SK-N-SH (cell line): ENCODE data around the gene CELF4. TPM values are rescaled to one million over a fixed set of nuclear protein-coding genes. Genes with fewer than 3 reads are reported as not detected.

Experiments
- CTCF ChIA-PET: fragments of 300-600, 350-600 bp; formaldehyde crosslinking; extraction: SDS; loops from one replicate; lab custom pipeline; 2021; lab: Yijun Ruan, JAX
- POLR2A ChIA-PET: fragments of 350-600 bp; sonication (Branson Sonifier 250); formaldehyde crosslinking; extraction: SDS; loops from one replicate; lab custom pipeline; 2020; ENCODE audit warnings: antibody characterized with exemption, inconsistent platforms; lab: Yijun Ruan, JAX
- DNase-seq: peaks from one replicate; pipeline ENCODE4 v3.0.0; 2012
- H2AFZ ChIP-seq: fragments of 200-600 bp; sonication (generic); 2 replicates; pipeline ENCODE4 v1.8.1; 2016; ENCODE audit warnings: antibody characterized with exemption, mild to moderate bottlenecking, low read depth
- H3F3A ChIP-seq: fragments of 200-600 bp; sonication (generic); replicated peaks from 2 replicates; pipeline ENCODE3; 2016; ENCODE audit warnings: antibody characterized with exemption, mild to moderate bottlenecking; ENCODE audit not compliant: insufficient read depth
- H3K27ac ChIP-seq, 2 experiments: fragments of 200-500 bp in 1 of 2; fragments of 200-600 bp in 1 of 2; sonication (Bioruptor generic) in 1 of 2; sonication (generic), shearing (Covaris generic) in 1 of 2; 2 replicates each; pipeline versions ENCODE4 v1.5.1 to v1.6.1; 2014 to 2016; ENCODE audit warnings: low read depth in 2 of 2, inconsistent platforms in 1 of 2, low read length in 1 of 2, mild to moderate bottlenecking in 1 of 2, mixed read lengths in 1 of 2
- H3K27me3 ChIP-seq: fragments of 200-600 bp; sonication (generic), shearing (Covaris generic); 2 replicates; pipeline ENCODE4 v1.6.1; 2016; ENCODE audit warnings: mixed run types; ENCODE audit not compliant: insufficient read depth
- H3K36me3 ChIP-seq, 2 experiments: fragments of 200-500 bp in 1 of 2; fragments of 200-600 bp in 1 of 2; sonication (Bioruptor generic) in 1 of 2; sonication (generic) in 1 of 2; replicated peaks in 1 of 2; 2 replicates each; pipeline versions ENCODE3 to v1.5.1; 2014 to 2016; ENCODE audit warnings: low read length in 1 of 2, mild to moderate bottlenecking in 1 of 2; ENCODE audit not compliant: insufficient read depth in 2 of 2, control insufficient read depth in 1 of 2
- H3K4me1 ChIP-seq, 2 experiments: fragments of 200-500 bp in 1 of 2; fragments of 200-600 bp in 1 of 2; sonication (Bioruptor generic) in 1 of 2; sonication (generic), shearing (Covaris generic) in 1 of 2; 2 replicates each; pipeline versions ENCODE4 v1.5.1 to v1.6.1; 2014 to 2016; ENCODE audit warnings: low read depth in 1 of 2, low read length in 1 of 2, mixed run types in 1 of 2; ENCODE audit not compliant: insufficient read depth in 2 of 2, control insufficient read depth in 1 of 2
- H3K4me2 ChIP-seq: fragments of 200-600 bp; sonication (generic), shearing (Covaris generic); 2 replicates; pipeline ENCODE4 v1.6.1; 2017; ENCODE audit warnings: mixed run types
- H3K4me3 ChIP-seq, 2 experiments: fragments of 200-500 bp in 1 of 2; fragments of 200-600 bp in 1 of 2; sonication (Bioruptor generic) in 1 of 2; sonication (generic), shearing (Covaris generic) in 1 of 2; 2 replicates each; pipeline versions ENCODE4 v1.5.1 to v1.8.1; 2014 to 2016; ENCODE audit warnings: low read depth in 2 of 2, inconsistent platforms in 1 of 2, low read length in 1 of 2, mild to moderate bottlenecking in 1 of 2, mixed read lengths in 1 of 2, moderate library complexity in 1 of 2
- H3K79me2 ChIP-seq: fragments of 200-600 bp; sonication (generic); 2 replicates; pipeline ENCODE4 v1.8.1; 2017; ENCODE audit warnings: mild to moderate bottlenecking; ENCODE audit not compliant: insufficient read depth
- H3K9ac ChIP-seq: fragments of 200-600 bp; sonication (generic); 2 replicates; pipeline ENCODE4 v1.6.1; 2017; ENCODE audit warnings: mixed run types
- H3K9me2 ChIP-seq: fragments of 200-600 bp; sonication (generic); 2 replicates; pipeline ENCODE4 v1.6.1; 2017; ENCODE audit warnings: mixed run types
- H3K9me3 ChIP-seq: fragments of 200-600 bp; sonication (generic); 2 replicates; pipeline ENCODE4 v1.6.1; 2017; ENCODE audit warnings: mixed run types, mild to moderate bottlenecking, moderate library complexity
- H4K20me1 ChIP-seq: fragments of 200-600 bp; sonication (generic); 2 replicates; pipeline ENCODE4 v1.6.1; 2017; ENCODE audit warnings: mild to moderate bottlenecking, mixed run types; ENCODE audit not compliant: insufficient read depth
- ELF1 ChIP-seq: IDR thresholded peaks from 2 replicates; pipeline ENCODE4 v1.4.0; 2012
- EP300 ChIP-seq, 2 experiments: IDR thresholded peaks; 2 replicates each; pipeline versions ENCODE4 v1.4.0 to v1.6.1; 2012; ENCODE audit warnings: borderline replicate concordance in 1 of 2, low read depth in 1 of 2, low read length in 1 of 2
- EZH2phosphoT487 ChIP-seq: fragments of 200-600 bp; sonication (generic); IDR thresholded peaks from 2 replicates; pipeline ENCODE4 v1.6.1; 2017; ENCODE audit warnings: low read depth, mixed run types, mild to moderate bottlenecking, antibody characterized with exemption, moderate library complexity, borderline replicate concordance
- FOXJ3 ChIP-seq: sonication (generic); formaldehyde crosslinking; IDR thresholded peaks from 2 replicates; pipeline ENCODE4 v1.5.1; 2020; ENCODE audit warnings: mild to moderate bottlenecking, missing genetic modification reagents
- FOXM1 ChIP-seq: IDR thresholded peaks from 2 replicates; pipeline ENCODE4 v1.4.0; 2012; ENCODE audit warnings: low read depth, mild to moderate bottlenecking
- GABPA ChIP-seq: IDR thresholded peaks from 2 replicates; pipeline ENCODE4 v1.4.0; 2012; ENCODE audit warnings: low read depth, mild to moderate bottlenecking
- IRF3 ChIP-seq: fragments of 150-350 bp; IDR thresholded peaks from 2 replicates; pipeline ENCODE4 v1.6.1; 2016; ENCODE audit warnings: mild to moderate bottlenecking, low read depth, low read length
- MEF2A ChIP-seq: IDR thresholded peaks from 2 replicates; pipeline ENCODE4 v1.4.0; 2012; ENCODE audit warnings: low read depth, borderline replicate concordance
- NFIC ChIP-seq: IDR thresholded peaks from 2 replicates; pipeline ENCODE4 v1.4.0; 2012; ENCODE audit warnings: borderline replicate concordance
- NRF1 ChIP-seq: IDR thresholded peaks from 2 replicates; pipeline ENCODE4 v1.6.1; 2012; ENCODE audit warnings: low read depth, mild to moderate bottlenecking, low read length
- SMC3 ChIP-seq: IDR thresholded peaks from 2 replicates; pipeline ENCODE4 v1.6.1; 2012; ENCODE audit warnings: low read depth, low read length, improper control_type of control experiment
- TEAD4 ChIP-seq: IDR thresholded peaks from 2 replicates; pipeline ENCODE4 v1.4.0; 2012; ENCODE audit warnings: mild to moderate bottlenecking, borderline replicate concordance; ENCODE audit not compliant: insufficient read depth
- USF1 ChIP-seq: IDR thresholded peaks from 2 replicates; pipeline ENCODE4 v1.4.0; 2012; ENCODE audit warnings: low read depth, borderline replicate concordance
- WGBS: methylation state at CpG from one replicate; pipeline ENCODE4 v1.1.6; 2017; ENCODE audit warnings: low lambda C conversion rate; 5-methylcytosine and 5-hydroxymethylcytosine counted together
- polyA plus RNA-seq, 3 experiments: library from polyadenylated mRNA; depleted of rRNA; stranded (reverse); fragments of >200 nt; gene quantifications; 2 replicates each; pipeline ENCODE4 v1.2.3, GENCODE V29; 2012
- TF ChIP-seq, protein P1 (sequence below): fragments of 200-600 bp; sonication (generic); IDR thresholded peaks from 2 replicates; pipeline ENCODE4 v1.6.1; 2017; ENCODE audit warnings: antibody characterized with exemption, mild to moderate bottlenecking, moderate library complexity
- TF ChIP-seq, protein P2 (sequence below): IDR thresholded peaks from 2 replicates; pipeline ENCODE4 v1.4.0; 2012; ENCODE audit warnings: low read depth, borderline replicate concordance

The CELF4 gene
- polyA plus RNA-seq, 1 of the 3 experiments (the other 2 are of a cell fraction): 0.26 TPM

- TF ChIP-seq GABPA: no peak
- TF ChIP-seq TEAD4: no peak
- TF ChIP-seq NFIC: no peak
- TF ChIP-seq NRF1: no peak
- no peak for TF ChIP-seq USF1
- TF ChIP-seq, protein P1, sequence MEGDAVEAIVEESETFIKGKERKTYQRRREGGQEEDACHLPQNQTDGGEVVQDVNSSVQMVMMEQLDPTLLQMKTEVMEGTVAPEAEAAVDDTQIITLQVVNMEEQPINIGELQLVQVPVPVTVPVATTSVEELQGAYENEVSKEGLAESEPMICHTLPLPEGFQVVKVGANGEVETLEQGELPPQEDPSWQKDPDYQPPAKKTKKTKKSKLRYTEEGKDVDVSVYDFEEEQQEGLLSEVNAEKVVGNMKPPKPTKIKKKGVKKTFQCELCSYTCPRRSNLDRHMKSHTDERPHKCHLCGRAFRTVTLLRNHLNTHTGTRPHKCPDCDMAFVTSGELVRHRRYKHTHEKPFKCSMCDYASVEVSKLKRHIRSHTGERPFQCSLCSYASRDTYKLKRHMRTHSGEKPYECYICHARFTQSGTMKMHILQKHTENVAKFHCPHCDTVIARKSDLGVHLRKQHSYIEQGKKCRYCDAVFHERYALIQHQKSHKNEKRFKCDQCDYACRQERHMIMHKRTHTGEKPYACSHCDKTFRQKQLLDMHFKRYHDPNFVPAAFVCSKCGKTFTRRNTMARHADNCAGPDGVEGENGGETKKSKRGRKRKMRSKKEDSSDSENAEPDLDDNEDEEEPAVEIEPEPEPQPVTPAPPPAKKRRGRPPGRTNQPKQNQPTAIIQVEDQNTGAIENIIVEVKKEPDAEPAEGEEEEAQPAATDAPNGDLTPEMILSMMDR: no peak
- TF ChIP-seq MEF2A: no peak
- no peak for TF ChIP-seq IRF3
- no peak for TF ChIP-seq ELF1
These were observed 340.3 kb downstream of the CELF4 start (continued) for GRCh38 chr18:37225279-37225678.

- ChIA-PET POLR2A (no interaction called here), CTCF (no interaction called here)
- no peaks in the 10 kb centered on the region for H3F3A ChIP-seq
- H3K9me3 ChIP-seq: no peaks in the 10 kb centered on the region
- no peaks in the 10 kb centered on the region for H4K20me1 ChIP-seq
- H3K4me1 ChIP-seq: no peaks in the 10 kb centered on the region
- H3K27me3 ChIP-seq: no peaks in the 10 kb centered on the region
- no peak overlapping the region for H2AFZ ChIP-seq
- H3K27ac ChIP-seq: no peak overlapping the region
- no peaks in the 10 kb centered on the region for H3K79me2 ChIP-seq
- H3K9ac ChIP-seq: no peak overlapping the region
- no peaks in the 10 kb centered on the region for H3K9me2 ChIP-seq
- DNase-seq: no peak
- H3K4me3 ChIP-seq: no peak overlapping the region
- H3K4me2 ChIP-seq: no peak overlapping the region
- H3K36me3 ChIP-seq: no peaks in the 10 kb centered on the region
- WGBS: 29% methylated on average over 5 of the region's 5 CpGs
- TF ChIP-seq SMC3: no peak
- no peak for TF ChIP-seq EZH2phosphoT487
- no peak for TF ChIP-seq FOXJ3 (CRISPR knock-in tag)
- no peak for TF ChIP-seq EP300 (IDR thresholded peaks at IDR 0.05; ENCODE audit: borderline replicate concordance in 1 of 2, low read depth in 1 of 2, low read length in 1 of 2)
- no peak for TF ChIP-seq FOXM1
- TF ChIP-seq, protein P2, sequence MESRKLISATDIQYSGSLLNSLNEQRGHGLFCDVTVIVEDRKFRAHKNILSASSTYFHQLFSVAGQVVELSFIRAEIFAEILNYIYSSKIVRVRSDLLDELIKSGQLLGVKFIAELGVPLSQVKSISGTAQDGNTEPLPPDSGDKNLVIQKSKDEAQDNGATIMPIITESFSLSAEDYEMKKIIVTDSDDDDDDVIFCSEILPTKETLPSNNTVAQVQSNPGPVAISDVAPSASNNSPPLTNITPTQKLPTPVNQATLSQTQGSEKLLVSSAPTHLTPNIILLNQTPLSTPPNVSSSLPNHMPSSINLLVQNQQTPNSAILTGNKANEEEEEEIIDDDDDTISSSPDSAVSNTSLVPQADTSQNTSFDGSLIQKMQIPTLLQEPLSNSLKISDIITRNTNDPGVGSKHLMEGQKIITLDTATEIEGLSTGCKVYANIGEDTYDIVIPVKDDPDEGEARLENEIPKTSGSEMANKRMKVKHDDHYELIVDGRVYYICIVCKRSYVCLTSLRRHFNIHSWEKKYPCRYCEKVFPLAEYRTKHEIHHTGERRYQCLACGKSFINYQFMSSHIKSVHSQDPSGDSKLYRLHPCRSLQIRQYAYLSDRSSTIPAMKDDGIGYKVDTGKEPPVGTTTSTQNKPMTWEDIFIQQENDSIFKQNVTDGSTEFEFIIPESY: no peak
These were observed 342.6 kb downstream of the CELF4 start for GRCh38 chr18:37222999-37223378.
